HG02678 (cell line): ENCODE results near the gene SARS1.
"Not testable (repeated sequence)": the region's sequence is repeated elsewhere in the genome, so short reads cannot be mapped to it uniquely, and the experiment has no call there.

Source experiments
- ATAC-seq: cut with Tn5 transposase; IDR thresholded peaks from one replicate; pipeline ENCODE4 v1.9.1; 2021; ENCODE audit warnings: mild to moderate bottlenecking, moderate library complexity; ENCODE audit not compliant: unreplicated experiment

The SARS1 gene

DNA sequence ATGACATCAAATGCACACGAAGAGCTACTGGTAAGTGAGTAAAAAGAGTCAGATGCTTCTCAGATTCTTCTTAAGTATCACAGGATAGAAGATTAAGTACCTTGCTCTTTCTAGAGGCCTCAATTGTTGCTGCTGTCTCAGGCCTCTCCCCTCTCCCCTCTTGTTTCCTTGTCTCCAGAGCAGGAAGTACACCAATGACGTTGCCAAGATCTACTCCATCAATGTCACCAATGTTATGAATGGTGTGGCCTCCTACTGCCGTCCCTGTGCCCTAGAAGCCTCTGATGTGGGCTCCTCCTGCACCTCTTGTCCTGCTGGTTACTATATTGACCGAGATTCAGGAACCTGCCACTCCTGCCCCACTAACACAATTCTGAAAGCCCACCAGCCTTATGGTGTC, 21.3 kb upstream of the SARS1 start:
- no peak for ATAC-seq

DNA sequence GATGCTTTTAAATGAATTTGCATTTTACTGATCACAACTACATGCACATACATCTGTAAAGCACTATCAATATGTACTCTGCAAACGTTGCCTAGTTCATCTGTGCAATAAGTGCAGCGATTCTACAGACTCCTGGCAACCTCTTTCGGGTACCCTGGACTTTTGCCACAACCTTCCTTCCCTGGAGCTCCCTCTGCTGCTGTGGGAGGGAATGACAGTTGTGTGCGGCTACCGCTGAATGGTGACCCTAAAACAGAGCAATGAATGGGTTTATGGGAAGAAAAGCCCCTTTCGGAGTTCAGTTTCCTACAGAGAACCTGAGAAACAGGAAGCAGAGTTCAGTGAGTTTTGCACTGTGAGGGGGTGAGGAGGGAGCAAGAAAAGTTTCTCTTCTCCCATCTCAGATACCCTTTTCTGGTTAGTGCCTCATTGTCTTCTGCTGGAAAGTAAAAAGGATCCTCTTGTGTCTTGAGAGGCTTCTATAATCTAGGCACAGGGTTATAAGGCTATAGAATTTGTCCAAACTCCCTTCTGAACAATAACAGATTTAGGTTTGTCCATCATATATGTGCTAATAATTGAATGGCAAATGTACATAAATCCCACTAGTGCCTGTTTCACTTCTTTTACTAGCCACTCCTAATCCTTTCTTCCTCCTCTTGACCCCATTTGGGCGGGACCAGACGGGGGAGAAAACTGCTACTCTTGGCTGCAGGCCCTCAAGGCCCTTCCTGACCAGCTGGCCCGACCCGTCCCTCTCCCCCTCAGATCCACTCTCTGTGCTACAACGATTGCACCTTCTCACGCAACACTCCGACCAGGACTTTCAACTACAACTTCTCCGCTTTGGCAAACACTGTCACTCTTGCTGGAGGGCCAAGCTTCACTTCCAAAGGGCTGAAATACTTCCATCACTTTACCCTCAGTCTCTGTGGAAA, 19.8 kb upstream of the SARS1 start:
- peak; percentile 53 for ATAC-seq

DNA sequence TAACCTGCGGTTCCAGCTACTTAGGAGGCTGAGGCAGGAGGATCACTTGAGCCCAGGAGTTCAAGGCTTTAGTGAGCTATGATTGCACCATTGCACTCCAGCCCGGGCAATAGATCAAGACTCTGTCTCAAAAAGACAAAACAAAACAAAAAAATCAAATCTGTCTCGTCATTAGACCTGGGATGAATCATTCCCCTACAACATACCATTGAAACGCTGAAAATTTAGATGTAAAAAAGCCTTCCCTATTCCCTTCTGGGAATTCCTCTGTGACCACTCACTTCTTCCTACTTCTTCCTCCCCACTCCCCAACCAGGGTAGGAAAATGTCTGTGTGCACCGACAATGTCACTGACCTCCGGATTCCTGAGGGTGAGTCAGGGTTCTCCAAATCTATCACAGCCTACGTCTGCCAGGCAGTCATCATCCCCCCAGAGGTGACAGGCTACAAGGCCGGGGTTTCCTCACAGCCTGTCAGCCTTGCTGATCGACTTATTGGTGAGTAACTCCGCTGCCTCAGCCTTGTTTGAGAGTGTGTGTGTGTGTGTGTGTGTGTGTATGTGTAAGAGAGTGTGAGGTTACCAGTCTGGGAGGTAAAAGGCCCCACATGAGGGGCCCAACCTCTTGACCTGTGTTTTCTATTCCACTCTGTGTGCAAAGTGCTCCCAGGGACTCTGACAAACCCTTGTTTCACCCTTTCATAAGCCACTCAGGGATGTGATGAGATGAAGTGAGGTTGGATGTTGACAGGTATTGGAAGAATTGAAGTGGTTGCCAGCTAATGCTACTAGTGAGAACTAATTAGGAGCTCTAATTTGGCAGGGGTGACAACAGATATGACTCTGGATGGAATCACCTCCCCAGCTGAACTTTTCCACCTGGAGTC, 16.3 kb upstream of the SARS1 start:
- no peak for ATAC-seq

DNA sequence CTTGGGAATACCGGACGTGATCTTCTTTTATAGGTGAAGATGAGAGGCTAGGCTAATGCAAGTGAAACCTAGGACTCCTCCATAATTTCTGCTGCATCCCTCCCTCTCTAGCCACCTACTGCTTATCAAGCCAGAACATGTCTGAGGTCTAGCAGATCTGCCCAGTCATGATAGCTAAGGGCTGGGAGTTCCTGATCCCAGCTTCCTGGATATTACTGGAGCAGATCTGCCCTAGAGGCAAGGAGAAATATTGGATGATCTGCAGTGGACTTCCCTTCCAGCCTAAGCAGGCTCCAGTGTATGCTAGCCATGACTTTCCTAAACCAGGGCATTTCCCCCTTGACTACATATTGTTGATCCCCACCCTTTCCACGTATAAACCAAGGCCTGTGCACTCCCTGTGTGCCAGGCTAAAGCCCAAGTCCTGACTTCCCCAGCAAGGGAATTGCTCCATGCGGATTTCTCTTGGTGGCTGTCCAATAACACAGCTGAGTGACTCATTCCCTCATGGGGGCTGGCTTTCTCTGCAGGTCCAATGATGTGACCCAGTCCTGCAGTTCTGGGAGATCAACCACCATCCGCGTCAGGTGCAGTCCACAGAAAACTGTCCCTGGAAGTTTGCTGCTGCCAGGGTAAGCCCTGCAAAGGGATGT, 15.5 kb upstream of the SARS1 start:
- no peak for ATAC-seq

- ATAC-seq: no peak
Observed at GRCh38 chr1:109198745-109199144, 15.0 kb upstream of the SARS1 start.

DNA sequence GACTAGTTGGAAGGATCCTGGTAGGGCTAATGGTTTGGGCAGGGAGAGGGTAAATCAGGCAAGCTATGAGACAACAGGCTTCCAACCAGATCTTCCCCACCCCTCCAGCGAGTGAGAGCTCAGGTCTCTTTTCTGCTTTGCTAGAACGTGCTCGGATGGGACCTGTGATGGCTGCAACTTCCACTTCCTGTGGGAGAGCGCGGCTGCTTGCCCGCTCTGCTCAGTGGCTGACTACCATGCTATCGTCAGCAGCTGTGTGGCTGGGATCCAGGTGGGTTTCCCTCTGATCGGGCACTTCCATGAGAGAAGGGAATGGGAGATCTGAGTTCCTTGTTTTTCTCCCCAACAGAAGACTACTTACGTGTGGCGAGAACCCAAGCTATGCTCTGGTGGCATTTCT, 14.0 kb upstream of the SARS1 start:
- no peak for ATAC-seq

DNA sequence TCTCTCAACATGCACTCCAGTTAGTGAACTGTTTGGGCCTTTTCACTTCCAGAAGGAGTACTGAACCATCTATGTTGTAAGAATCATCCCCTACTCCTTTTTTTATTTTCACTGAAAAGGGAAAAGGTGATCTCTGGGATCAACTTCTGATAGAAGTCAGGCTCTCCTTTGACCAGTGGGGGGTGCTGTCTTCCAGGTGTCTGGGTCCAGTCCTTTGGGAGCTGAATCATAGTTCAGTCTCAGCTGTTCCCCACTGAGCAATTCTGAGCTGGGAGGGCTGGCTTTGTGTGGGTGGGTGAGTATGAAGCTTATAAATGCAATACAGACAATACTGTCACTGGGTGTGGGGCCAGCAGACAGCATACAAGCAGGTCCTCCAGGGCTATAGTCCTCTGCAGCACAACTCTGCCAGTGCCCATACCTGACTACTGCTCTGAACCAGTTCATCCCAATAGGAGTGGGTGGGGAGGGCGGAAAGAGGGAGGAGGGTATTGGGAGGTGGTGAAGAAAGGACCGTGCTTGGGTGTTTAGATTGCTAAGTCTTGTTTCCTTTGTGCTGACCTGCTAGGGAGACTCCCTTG, 12.5 kb upstream of the SARS1 start:
- ATAC-seq: no peak

GRCh38 chr1:109204484-109204883, 9.2 kb upstream of the SARS1 start:
- ATAC-seq: no peak

DNA sequence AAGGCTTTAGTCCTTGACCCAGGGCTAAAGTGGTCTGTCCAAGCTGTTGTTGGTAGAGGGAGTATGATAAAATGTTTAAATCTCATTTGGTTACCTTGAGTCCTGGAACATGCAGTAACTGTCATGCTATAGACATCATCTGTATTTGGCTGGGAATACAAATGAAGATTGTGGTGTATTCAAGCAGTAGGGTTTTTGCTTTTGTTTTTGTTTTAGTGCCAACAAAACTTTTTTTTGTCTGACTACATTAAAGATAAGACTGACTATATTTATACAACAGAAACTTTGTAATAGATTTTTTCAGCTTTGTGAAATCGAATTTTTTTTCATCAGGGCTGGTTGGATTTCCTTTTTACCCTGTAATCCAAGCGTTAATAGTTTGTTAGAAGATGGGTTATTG, 7.4 kb upstream of the SARS1 start:
- no peak for ATAC-seq

DNA sequence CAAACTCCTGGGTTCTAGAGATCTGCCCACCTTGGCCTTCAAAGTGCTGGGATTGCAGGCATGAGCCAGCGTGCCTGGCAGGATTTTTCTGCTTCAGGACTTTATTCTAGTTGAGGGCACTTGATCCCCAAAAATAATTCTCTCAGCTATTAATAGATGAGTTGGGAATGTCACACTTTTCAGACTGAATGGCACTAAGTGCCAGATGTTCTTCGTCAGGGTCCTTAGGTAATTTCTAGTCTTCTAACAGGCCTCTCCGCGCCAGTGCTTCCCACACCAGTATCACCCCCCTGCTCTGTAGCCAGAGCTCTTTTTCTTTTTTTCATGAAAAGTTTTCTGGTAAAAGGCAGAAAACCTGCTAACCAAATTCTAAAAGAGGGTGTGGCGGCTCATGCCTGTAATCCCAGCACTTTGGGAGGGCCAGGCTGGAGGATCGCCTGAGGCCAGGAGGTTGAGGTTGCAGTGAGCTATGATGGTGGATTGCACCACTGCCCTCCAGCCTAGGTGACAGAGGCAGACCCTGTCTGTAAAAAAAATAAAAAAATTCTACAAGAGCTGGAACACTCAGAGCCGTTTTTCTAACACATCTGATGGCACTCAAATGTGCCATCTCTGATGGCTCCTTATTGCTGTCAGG, 6.1 kb upstream of the SARS1 start:
- no peak for ATAC-seq

DNA sequence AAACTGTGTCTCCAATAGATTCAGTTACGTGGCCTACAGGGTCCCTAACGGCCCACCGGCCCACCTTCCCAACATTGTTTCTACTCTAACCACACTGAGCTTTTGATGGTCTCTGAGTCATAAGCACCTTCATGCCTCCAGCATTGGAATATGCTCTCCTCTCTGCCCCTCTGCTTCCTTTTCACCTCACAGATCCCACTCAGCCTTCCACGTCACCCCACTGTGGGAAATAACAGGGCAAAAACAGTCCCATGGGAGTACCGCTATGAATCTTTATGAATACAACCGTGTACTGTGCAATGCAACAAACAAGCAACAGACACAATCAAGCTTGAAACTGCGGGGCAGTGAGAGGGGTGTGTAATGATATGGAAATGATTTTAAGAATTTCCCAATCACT, 5.3 kb upstream of the SARS1 start:
- no peak for ATAC-seq

- no peak for ATAC-seq
Observed at GRCh38 chr1:109208836-109209463, 4.8 kb upstream of the SARS1 start.

- ATAC-seq: no peak
Observed at GRCh38 chr1:109210058-109210457, 3.7 kb upstream of the SARS1 start.

- ATAC-seq: no peak
Observed at GRCh38 chr1:109213345-109213823, 334 bp upstream of the SARS1 start.

- ATAC-seq: no peak
Observed at GRCh38 chr1:109214695-109215623, 1.2 kb downstream of the SARS1 start.

DNA sequence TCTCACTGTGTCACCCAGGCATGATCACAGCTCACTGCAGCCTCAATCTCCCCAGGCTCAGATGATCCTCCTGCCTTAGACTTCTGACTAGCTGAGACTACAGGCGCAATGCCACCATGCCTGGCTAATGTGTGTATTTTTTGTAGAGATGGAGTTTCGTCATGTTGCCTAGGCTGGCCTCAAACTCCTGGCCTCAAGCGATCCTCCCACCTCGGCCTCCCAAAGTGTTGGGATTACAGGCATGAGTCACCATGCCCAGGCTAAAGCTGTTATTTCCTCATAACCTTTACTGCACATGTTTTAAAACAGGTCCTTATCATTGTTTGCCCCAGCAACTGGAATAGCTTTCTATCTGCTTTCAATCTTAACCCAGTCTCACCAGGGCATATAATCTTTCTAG, 2.9 kb downstream of the SARS1 start:
- ATAC-seq: no peak

DNA sequence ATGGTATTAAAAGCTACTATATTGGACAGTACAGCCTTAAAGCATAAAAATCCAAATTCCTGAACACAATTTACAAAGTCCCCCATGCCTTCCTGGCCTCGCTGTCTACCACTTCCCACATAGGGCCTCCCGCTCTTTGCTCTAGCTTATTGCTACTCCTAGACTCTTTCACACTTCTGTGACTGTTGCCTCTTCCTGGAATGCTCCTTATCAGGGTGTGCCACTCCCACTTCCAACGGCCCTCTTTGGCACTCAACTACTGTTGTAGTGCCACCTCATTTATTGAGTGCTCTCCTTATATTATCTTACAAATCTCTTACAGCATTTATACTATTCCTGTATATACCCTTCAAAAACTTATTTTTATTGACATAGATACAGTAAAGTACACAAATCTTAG, 4.8 kb downstream of the SARS1 start:
- no peak for ATAC-seq

GRCh38 chr1:109221201-109221600, 7.5 kb downstream of the SARS1 start:
- ATAC-seq: not testable (repeated sequence)

GRCh38 chr1:109225308-109225707, 11.6 kb downstream of the SARS1 start:
- ATAC-seq: no peak
